ENCODE measurements around the gene ZBTB21. TPM values are rescaled to one million over a fixed set of nuclear protein-coding genes. Genes with fewer than 3 reads are reported as not detected.

ZBTB21 gene
- total and polyA plus RNA-seq, 9 of the 15 experiments (the other 6 are each of a cell fraction or from before 2014, with no cell fraction given), result 2.2 to 15.2 (median 8.7) TPM

GRCh38 chr21:42009018-42009830, 936 bp downstream of the ZBTB21 start (continued):
- TF ChIP-seq GTF3C2 (IDR thresholded peaks at IDR 0.05; ENCODE audit: borderline replicate concordance, extremely low read depth, insufficient read length), result no peak
- no peak for TF ChIP-seq PTBP1 (IDR thresholded peaks at IDR 0.05; ENCODE audit: low read depth, low read length)
- TF ChIP-seq MCM2 (IDR thresholded peaks at IDR 0.05; ENCODE audit: low read depth), result no peak
- peak in 1 of 2 experiments; percentile 79; a peak in 2 of 4 replicates for TF ChIP-seq NONO (IDR thresholded peaks at IDR 0.05; ENCODE audit: low read depth in 2 of 2, low read length in 1 of 2)
- no peak for TF ChIP-seq RFX1 (IDR thresholded peaks at IDR 0.05)
- TF ChIP-seq SIN3A (IDR thresholded peaks at IDR 0.05; ENCODE audit: borderline replicate concordance in 2 of 2, control insufficient read depth in 1 of 2, low read depth in 2 of 2, low read length in 2 of 2), result peak in 1 of 2 experiments; percentile 9; a peak in 2 of 4 replicates
- no peak for TF ChIP-seq CBFA2T3 (IDR thresholded peaks at IDR 0.05)

Data from K562 (cell line).